ENCODE data around the gene PTPRO. TPM values are rescaled to one million over a fixed set of nuclear protein-coding genes. Genes with fewer than 3 reads are reported as not detected.

Gene PTPRO
- total and polyA plus RNA-seq, 10 of the 15 experiments (the other 5 are each of a cell fraction or from before 2014, with no cell fraction given): 1.2 to 5.3 (median 3.5) TPM

GRCh38 chr12:15636060-15636890 lies 314.0 kb downstream of the PTPRO start:
- H3K79me2 ChIP-seq (ENCODE audit: control insufficient read depth, insufficient read depth, low read length): no peaks in the 10 kb centered on the region
- no peaks in the 10 kb centered on the region for H3K9me3 ChIP-seq (replicated peaks; ENCODE audit: control insufficient read depth, insufficient read depth, low read length)
- intact Hi-C loops (cut with micrococcal nuclease; ENCODE audit: unreplicated experiment): no loop called here
- in situ Hi-C loops (cut with MboI): no loop called here
- CTCF ChIA-PET: interaction anchor here (0.7 to 1.6 kb wide), 6 partner anchors 9 to 104 kb away, joined by 3 to 5 read pairs (median 3); no protein-coding TSS in a partner anchor
- H3K9ac ChIP-seq (ENCODE audit: control insufficient read depth, insufficient read depth, low read length): no peak overlapping the region
- TF ChIP-seq, protein P1, sequence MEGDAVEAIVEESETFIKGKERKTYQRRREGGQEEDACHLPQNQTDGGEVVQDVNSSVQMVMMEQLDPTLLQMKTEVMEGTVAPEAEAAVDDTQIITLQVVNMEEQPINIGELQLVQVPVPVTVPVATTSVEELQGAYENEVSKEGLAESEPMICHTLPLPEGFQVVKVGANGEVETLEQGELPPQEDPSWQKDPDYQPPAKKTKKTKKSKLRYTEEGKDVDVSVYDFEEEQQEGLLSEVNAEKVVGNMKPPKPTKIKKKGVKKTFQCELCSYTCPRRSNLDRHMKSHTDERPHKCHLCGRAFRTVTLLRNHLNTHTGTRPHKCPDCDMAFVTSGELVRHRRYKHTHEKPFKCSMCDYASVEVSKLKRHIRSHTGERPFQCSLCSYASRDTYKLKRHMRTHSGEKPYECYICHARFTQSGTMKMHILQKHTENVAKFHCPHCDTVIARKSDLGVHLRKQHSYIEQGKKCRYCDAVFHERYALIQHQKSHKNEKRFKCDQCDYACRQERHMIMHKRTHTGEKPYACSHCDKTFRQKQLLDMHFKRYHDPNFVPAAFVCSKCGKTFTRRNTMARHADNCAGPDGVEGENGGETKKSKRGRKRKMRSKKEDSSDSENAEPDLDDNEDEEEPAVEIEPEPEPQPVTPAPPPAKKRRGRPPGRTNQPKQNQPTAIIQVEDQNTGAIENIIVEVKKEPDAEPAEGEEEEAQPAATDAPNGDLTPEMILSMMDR (IDR thresholded peaks at IDR 0.05 in 2 of 3, conservative IDR thresholded peaks at IDR 0.05 in 1 of 3; ENCODE audit: control insufficient read depth in 2 of 3, extremely low read depth in 1 of 3, insufficient read depth in 1 of 3, low read depth in 3 of 3, low read length in 3 of 3): peak in 1 of 3 experiments; percentile 22; a peak in 1 of 6 replicates
- TF ChIP-seq TAF1 (IDR thresholded peaks at IDR 0.05; ENCODE audit: borderline replicate concordance, low read depth, low read length): no peak
- no peak overlapping the region for H2AFZ ChIP-seq (ENCODE audit: control insufficient read depth, low read depth, low read length)
- 89% methylated on average over 1 of the region's 1 CpG for WGBS (ENCODE audit: insufficient coverage, insufficient replicate concordance, low lambda C conversion rate, missing lambda C conversion rate)
- FAIRE-seq (no peak), DNase-seq (ENCODE audit: low read depth, low spot score) (no peak), ATAC-seq (no peak)
- RAD21 ChIA-PET (ENCODE audit: unreplicated experiment): interaction anchor here (1.0 to 1.2 kb wide), 2 partner anchors 46 to 52 kb away, joined by 4 to 5 read pairs; no protein-coding TSS in a partner anchor
- no peak overlapping the region for H3K27ac ChIP-seq (ENCODE audit: control insufficient read depth, insufficient read depth)
- no peaks in the 10 kb centered on the region for H3K36me3 ChIP-seq (ENCODE audit: control insufficient read depth in 2 of 2, insufficient read depth in 2 of 2, low read length in 1 of 2)
- POLR2A ChIA-PET: interaction anchor here (1.6 kb wide), 1 partner anchor 152 kb away, joined by 4 read pairs; no protein-coding TSS in a partner anchor
- H3K4me3 ChIP-seq: no peak overlapping the region
- no TSS peak for BruUV-seq (replicated peaks)
- no peaks in the 10 kb centered on the region for H3K4me1 ChIP-seq (ENCODE audit: control insufficient read depth, insufficient read depth, low read length)
- H3K27me3 ChIP-seq (replicated peaks in 1 of 2; ENCODE audit: control insufficient read depth in 2 of 2, insufficient read depth in 2 of 2, low read length in 1 of 2): no peaks in the 10 kb centered on the region
- SMC1A ChIA-PET (ENCODE audit: uncharacterized antibody, unreplicated experiment): interaction anchor here (0.7 to 3.3 kb wide), 8 partner anchors 8 to 219 kb away, joined by 3 to 12 read pairs (median 3); no protein-coding TSS in a partner anchor
- no peaks in the 10 kb centered on the region for H4K20me1 ChIP-seq (ENCODE audit: control insufficient read depth, insufficient read depth)
- H3K4me2 ChIP-seq (ENCODE audit: control insufficient read depth, insufficient read depth): no peak overlapping the region

GRCh38 chr12:15638231-15638630 lies 315.9 kb downstream of the PTPRO start:
- Histone ChIP-seq H3K9ac (ENCODE audit: control insufficient read depth, insufficient read depth, low read length) (no peak overlapping the region), H3K27ac (ENCODE audit: control insufficient read depth, insufficient read depth) (no peak overlapping the region), H4K20me1 (ENCODE audit: control insufficient read depth, insufficient read depth) (no peaks in the 10 kb centered on the region), H3K4me3 (no peak overlapping the region), H3K4me2 (ENCODE audit: control insufficient read depth, insufficient read depth) (no peak overlapping the region), H3K27me3 (replicated peaks in 1 of 2; ENCODE audit: control insufficient read depth in 2 of 2, insufficient read depth in 2 of 2, low read length in 1 of 2) (no peaks in the 10 kb centered on the region), H3K4me1 (ENCODE audit: control insufficient read depth, insufficient read depth, low read length) (no peaks in the 10 kb centered on the region), H3K9me3 (replicated peaks; ENCODE audit: control insufficient read depth, insufficient read depth, low read length) (no peaks in the 10 kb centered on the region), H3K36me3 (ENCODE audit: control insufficient read depth in 2 of 2, insufficient read depth in 2 of 2, low read length in 1 of 2) (no peaks in the 10 kb centered on the region), H2AFZ (ENCODE audit: control insufficient read depth, low read depth, low read length) (no peak overlapping the region), H3K79me2 (ENCODE audit: control insufficient read depth, insufficient read depth, low read length) (no peaks in the 10 kb centered on the region)
- SMC1A ChIA-PET (ENCODE audit: uncharacterized antibody, unreplicated experiment): no interaction called here
- intact Hi-C loops (cut with micrococcal nuclease; ENCODE audit: unreplicated experiment) (no loop called here), in situ Hi-C loops (cut with MboI) (no loop called here)
- FAIRE-seq (no peak), DNase-seq (ENCODE audit: low read depth, low spot score) (no peak), ATAC-seq (no peak)
- BruUV-seq (replicated peaks): no TSS peak
- CTCF ChIA-PET: interaction anchor here (1.1 kb wide), 1 partner anchor 220 kb away, joined by 3 read pairs; no protein-coding TSS in a partner anchor
- 52% methylated on average over 3 of the region's 3 CpGs for WGBS (ENCODE audit: insufficient coverage, insufficient replicate concordance, low lambda C conversion rate, missing lambda C conversion rate)
- RAD21 ChIA-PET (ENCODE audit: unreplicated experiment): no interaction called here
- TF ChIP-seq BCL11A (IDR thresholded peaks at IDR 0.05; ENCODE audit: low read depth, low read length) (no peak), HDAC6 (IDR thresholded peaks at IDR 0.05; ENCODE audit: unreplicated experiment) (no peak), DPF2 (IDR thresholded peaks at IDR 0.05) (no peak), ZZZ3 (IDR thresholded peaks at IDR 0.05; ENCODE audit: control insufficient read depth, insufficient read length, low read depth) (no peak)
- POLR2A ChIA-PET: no interaction called here

All from GM12878 (cell line).